NCI-H748 treated with DMSO at 0.1 percent for 48 hours (cell line): ENCODE results near the gene FCN1.

ENCODE experiments used
- DNase-seq: peaks from one replicate; lab custom pipeline; 2025; lab: John Stamatoyannopoulos, UW

The FCN1 gene

DNA sequence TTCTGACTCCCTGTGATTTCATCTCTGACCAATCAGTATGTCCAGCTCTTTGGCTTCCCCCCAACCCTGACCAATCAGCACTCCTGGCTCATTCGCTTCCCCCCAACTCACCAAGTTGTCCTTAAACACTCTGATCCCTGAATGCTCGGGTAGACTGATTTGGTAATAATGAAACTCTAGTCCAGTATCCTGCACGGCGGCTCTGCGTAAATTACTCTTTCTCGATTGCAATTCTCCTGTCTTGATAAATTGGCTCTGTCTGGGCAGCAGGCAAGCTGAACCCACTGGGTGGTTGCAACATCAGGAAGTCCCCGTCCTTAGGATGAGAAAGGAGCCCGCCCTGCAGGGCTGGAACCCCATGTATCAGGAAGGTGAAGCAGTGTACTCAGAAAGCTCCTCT lies 26.7 kb downstream of the FCN1 start:
- DNase-seq = no peak

GRCh38 chr9:134890155-134890495 lies 27.6 kb downstream of the FCN1 start:
- DNase-seq = no peak

- DNase-seq = no peak
Observed at GRCh38 chr9:134889386-134890154, 28.1 kb downstream of the FCN1 start.

DNA sequence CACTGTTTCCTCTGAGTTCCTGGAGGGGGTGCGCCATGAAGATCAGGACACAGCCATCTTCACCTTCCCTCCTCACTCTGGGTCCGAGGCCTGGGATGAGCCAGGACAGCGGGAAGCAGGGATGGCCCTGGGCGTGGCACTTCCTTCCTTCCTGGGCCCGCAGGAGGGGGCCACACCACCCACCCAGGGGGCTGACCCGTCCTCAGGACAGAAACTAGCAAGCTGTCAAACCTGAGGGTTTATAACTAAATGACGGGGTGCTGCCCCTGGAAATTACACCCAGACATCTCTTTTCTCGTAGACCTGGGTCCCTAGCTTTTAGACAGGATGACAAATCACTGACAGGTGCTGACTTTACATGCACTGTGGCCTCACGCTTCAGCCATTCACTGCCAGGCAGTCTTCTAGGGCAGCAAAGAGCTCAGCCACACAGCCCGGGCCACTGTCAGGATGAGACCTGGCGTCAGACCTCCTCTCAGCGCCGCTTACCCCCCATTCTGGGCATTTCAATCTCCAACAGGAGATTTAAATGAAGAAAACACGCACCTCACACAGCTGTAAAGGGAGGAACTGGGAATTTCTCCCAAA lies 29.0 kb downstream of the FCN1 start:
- DNase-seq = no peak

DNA sequence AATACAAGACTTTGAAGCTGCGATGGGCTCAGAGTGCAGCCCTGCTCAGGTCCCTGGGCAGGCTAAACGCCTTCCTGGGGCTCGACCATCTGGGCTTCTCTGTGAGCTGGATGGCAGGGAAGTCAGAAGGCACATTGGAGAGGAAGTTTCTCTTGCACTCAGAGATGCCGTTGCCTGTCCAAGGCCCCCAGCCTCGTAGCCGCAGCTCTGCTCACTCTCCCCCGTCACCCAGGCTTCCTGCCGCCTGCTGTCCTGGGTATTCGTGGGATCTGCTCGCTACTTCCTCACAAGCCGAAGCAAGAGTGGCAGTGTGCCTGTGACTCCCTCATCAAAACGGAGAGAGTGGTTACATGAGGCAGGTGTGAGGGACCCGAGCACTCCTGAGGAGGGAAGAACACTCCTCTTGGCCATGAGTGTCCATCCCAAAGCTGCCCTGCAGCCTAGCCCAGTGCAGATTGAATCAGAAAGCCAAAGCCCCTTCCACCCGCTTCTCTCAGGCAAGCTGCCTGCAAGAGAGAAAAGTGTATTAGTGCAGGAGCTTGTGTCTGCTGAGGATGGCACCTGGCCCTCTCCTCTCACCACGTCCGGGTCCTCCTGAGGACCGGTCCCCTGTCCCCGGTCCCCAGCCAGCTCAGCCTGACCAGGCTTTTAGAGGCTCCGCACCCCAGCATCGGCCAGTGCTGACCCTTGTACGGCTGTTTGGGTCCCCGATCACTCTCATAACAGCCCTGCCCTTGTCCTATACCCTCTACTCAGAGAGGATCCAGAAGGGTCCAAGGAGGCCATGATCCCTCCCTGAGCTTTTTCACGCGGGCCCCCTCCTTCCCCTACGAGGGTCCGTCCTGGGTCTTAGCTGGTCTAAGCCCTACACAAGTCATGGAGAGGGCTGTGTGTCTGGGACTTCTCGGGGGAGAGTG lies 29.8 kb downstream of the FCN1 start:
- DNase-seq = no peak

DNA sequence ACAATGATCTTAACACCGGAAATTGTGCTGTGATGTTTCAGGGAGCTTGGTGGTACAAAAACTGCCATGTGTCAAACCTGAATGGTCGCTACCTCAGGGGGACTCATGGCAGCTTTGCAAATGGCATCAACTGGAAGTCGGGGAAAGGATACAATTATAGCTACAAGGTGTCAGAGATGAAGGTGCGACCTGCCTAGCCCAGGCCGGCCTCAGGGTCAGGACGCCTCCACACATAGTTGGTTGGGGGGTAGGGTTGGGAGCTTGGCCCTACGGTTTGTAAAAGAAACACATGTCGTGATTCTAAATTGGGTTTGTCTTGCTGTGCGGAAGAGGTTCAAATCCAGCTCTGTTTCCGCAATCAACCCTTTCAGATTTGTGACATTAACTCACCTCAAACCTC lies 30.5 kb downstream of the FCN1 start:
- no peak for DNase-seq

GRCh38 chr9:134886413-134886913 lies 31.2 kb downstream of the FCN1 start:
- DNase-seq = no peak

GRCh38 chr9:134885679-134886412 lies 31.9 kb downstream of the FCN1 start:
- no peak for DNase-seq

GRCh38 chr9:134885001-134885678 lies 32.6 kb downstream of the FCN1 start:
- no peak for DNase-seq

GRCh38 chr9:134884492-134884891 lies 33.2 kb downstream of the FCN1 start:
- no peak for DNase-seq

DNA sequence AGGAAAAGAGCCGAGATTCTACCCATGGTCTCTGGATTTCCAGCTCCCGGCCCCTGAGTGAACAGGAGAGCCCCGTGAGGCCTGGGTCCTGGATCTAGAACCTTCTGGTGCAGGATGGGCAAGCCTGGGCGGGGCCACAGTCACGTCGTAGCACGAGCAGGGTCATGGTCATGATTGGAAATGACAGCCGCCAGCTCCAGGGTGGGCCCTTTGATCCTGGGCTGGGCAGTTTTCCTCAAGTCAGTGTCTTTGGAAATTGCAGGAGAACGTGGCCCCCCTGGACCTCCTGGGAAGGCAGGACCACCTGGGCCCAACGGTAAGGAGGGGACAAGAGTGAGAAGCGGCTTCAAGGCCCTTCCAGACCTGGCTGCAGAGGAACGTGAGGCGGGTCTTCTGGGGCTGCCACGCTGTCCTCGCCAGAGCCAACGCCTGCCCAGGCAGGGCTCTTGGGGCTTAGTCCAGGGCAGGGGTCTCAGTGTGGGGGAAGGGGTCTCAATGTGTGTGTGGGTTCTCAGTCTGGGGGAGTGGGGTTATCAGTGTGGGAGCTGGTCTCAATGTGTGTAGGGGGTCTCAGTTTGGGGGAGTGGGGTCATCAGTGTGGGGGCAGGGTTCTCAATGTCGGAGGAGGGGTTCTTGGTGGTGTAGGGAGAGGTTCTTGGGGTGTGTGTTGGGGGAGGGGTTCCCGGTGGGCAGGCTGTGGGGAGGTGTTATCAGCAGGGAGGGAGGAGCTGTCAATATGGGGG lies 34.5 kb downstream of the FCN1 start:
- DNase-seq = no peak

DNA sequence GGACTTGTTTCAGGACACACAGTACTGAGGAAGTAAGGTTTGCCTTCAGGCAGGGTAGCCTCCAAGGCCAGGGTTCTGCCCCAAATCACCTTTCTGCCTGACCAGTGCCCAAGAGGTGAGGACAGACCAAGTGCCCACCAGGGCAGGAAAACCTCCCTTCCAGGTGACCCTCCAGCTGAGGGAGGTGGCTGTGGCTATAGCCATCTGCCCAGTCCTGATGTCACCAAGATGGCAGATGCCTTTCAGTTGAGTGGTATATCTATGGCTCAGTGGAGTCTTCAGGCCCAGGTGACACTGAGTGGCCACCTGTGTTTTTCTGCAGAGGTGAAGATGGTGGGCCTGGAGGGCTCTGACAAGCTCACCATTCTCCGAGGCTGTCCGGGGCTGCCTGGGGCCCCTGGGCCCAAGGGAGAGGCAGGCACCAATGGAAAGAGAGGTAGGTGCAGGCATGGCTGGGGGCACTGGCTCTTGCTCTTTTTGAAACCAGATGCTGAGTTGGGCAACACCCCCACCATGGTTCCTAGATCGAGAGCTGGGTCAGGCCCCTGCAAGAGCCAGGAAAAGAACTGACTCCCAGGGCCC lies 35.4 kb downstream of the FCN1 start:
- DNase-seq = no peak

DNA sequence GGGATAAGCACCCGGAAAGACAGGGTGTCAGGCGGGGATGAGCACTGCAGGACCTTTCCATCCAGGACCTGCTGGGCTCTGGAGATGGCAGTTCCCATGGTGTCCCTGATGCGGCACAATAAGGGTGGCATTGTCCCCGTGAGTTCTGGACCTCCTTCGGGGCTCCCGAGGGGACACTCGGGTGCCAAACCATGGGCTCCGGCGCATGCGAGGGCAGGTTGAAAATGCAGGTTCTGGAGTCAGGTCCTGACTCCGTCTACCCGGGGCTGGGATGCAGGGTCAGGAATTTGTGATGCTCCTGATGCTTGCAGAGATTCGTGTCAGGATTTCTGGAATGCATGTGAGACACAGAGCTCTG lies 36.4 kb downstream of the FCN1 start:
- no peak for DNase-seq

- no peak for DNase-seq
Observed at GRCh38 chr9:134880484-134881312, 37.0 kb downstream of the FCN1 start, which contains the start of gene FCN2. Gene FCN2, plus strand, starts transcription at chr9:134880810. Its CDS starts 12 bp downstream, at chr9:134880822.

- no peak for DNase-seq
Observed at GRCh38 chr9:134879664-134880483, 37.8 kb downstream of the FCN1 start.

- DNase-seq = no peak
Observed at GRCh38 chr9:134877541-134877940, 40.2 kb downstream of the FCN1 start.

DNA sequence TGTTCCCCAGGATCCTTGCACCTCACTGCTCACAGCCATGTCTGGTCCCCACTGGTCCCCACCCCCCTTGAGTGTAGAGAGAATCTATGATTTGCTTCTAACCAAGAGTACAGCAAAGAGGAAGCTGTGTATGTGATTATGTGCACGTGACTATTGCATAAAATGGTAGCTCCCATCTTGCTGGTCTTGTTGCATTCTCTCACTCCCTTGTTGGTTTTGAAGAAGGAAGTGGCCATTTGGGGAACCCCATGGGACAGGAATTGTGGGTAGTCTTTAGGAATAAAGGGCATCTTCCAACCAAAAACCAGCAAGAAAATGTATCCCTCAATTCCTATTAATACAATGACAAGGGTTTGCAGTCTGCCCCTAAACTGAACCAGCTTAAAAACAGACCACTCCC lies 42.3 kb downstream of the FCN1 start:
- no peak for DNase-seq

DNA sequence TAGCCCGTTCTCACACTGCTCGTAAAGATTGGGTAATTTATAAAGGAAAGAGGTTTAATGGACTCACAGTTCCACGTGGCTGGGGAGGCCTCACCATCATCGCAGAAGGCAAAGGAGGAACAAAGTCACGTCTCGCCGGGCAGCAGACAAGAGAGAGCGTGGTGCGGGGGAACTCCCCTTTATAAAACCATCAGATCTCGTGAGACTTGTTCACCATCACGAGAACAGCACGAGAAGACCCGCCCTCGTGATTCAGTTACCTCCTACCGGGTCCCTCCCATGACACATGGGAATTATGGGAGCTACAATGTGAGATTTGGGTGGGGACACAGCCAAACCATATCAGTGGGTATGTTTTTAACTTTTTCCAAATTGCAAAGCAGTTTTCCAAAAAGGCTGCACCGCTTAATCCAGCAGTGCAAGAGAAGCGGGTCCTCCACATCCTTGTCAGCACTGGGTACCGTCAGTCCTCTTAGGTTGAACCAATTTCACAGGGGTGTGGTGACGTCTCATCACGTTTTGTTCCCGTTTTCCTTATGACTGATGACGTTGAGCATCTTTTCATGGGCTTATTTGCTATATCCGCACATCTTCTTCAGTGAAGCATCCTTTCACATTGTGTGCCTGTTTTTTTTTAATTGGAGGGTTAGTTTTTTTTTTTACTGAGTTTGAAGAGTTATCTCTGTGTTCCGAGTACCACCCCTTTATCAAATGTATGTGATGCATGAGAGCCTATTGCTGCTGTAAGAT lies 45.1 kb downstream of the FCN1 start:
- no peak for DNase-seq
